Neural cell (in vitro differentiated cells): ENCODE results near the gene DNAAF1. TPM values are rescaled to one million over a fixed set of nuclear protein-coding genes. Genes with fewer than 3 reads are reported as not detected.

Source experiments
- H2AFZ ChIP-seq: fragments of 200-600, 300-800 bp; sonication (generic), shearing (Covaris generic); 2 replicates; pipeline ENCODE4 v1.6.0; 2014; ENCODE audit warnings: low read depth, mild to moderate bottlenecking, antibody characterized with exemption, low read length, moderate library complexity
- H3F3A ChIP-seq: fragments of 200-600 bp; shearing (Covaris generic); 2 replicates; pipeline ENCODE4 v1.6.1; 2016; ENCODE audit warnings: mild to moderate bottlenecking, moderate library complexity, mixed read lengths, antibody characterized with exemption, low read length; ENCODE audit not compliant: insufficient read depth, poor library complexity, severe bottlenecking
- H3K27ac ChIP-seq: fragments of 200-600, 300-800 bp; sonication (generic), shearing (Covaris generic); 2 replicates; pipeline ENCODE4 v1.5.1; 2014; ENCODE audit warnings: mild to moderate bottlenecking, low read length, moderate library complexity
- H3K27me3 ChIP-seq: fragments of 300-800, 200-600 bp; sonication (generic), shearing (Covaris generic); 2 replicates; pipeline ENCODE4 v1.6.0; 2014; ENCODE audit warnings: mild to moderate bottlenecking, low read depth, low read length, moderate library complexity; ENCODE audit not compliant: insufficient read depth
- H3K36me3 ChIP-seq: fragments of 300-800, 200-600 bp; sonication (generic), shearing (Covaris generic); 2 replicates; pipeline ENCODE4 v1.5.1; 2014; ENCODE audit warnings: mild to moderate bottlenecking, antibody characterized with exemption, low read length, moderate library complexity; ENCODE audit not compliant: insufficient read depth
- H3K4me2 ChIP-seq: fragments of 300-800, 200-600 bp; sonication (generic), shearing (Covaris generic); 2 replicates; pipeline ENCODE4 v1.6.0; 2014; ENCODE audit warnings: mild to moderate bottlenecking, low read length
- H3K4me3 ChIP-seq: fragments of 300-800, 200-600 bp; sonication (generic), shearing (Covaris generic); 2 replicates; pipeline ENCODE4 v1.5.1; 2014; ENCODE audit warnings: mild to moderate bottlenecking, low read length, moderate library complexity
- H3K79me2 ChIP-seq: fragments of 200-600 bp; shearing (Covaris generic); replicated peaks from 2 replicates; pipeline ENCODE4 v1.6.0; 2014; ENCODE audit warnings: mild to moderate bottlenecking, low read length, moderate library complexity; ENCODE audit not compliant: insufficient read depth
- H3K9ac ChIP-seq: fragments of 300-800, 200-600 bp; sonication (generic), shearing (Covaris generic); 2 replicates; pipeline ENCODE4 v1.6.1; 2016; ENCODE audit warnings: mild to moderate bottlenecking, low read length, mixed read lengths
- H3K9me2 ChIP-seq: fragments of 200-600 bp; shearing (Covaris generic); 2 replicates; pipeline ENCODE4 v1.6.1; 2016; ENCODE audit warnings: mild to moderate bottlenecking, low read length, mixed read lengths; ENCODE audit not compliant: insufficient read depth
- H3K9me3 ChIP-seq: fragments of 200-600, 300-800 bp; sonication (generic), shearing (Covaris generic); 2 replicates; pipeline ENCODE4 v1.6.1; 2016; ENCODE audit warnings: mild to moderate bottlenecking, mixed run types, low read length, moderate library complexity, mixed read lengths
- H4K20me1 ChIP-seq: fragments of 200-600 bp; shearing (Covaris generic); 2 replicates; pipeline ENCODE4 v1.6.1; 2016; ENCODE audit warnings: mild to moderate bottlenecking, mixed run types; ENCODE audit not compliant: insufficient read depth
- CTCF ChIP-seq: fragments of 450-650 bp; IDR thresholded peaks from 2 replicates; pipeline ENCODE4 v1.5.1; 2014; ENCODE audit warnings: antibody characterized with exemption, mild to moderate bottlenecking, moderate library complexity; ENCODE audit not compliant: poor library complexity, severe bottlenecking
- EP300 ChIP-seq: fragments of 450-650 bp; conservative IDR thresholded peaks from 2 replicates; pipeline ENCODE4 v1.6.1; 2014; ENCODE audit warnings: antibody characterized with exemption, mild to moderate bottlenecking, moderate library complexity; ENCODE audit not compliant: poor library complexity, severe bottlenecking
- EZH2 ChIP-seq: fragments of 200-600, 300-800 bp; shearing (Covaris generic), sonication (generic); IDR thresholded peaks from 2 replicates; pipeline ENCODE4 v1.6.1; 2014; ENCODE audit warnings: antibody characterized with exemption, low read length, borderline replicate concordance, mild to moderate bottlenecking; ENCODE audit not compliant: insufficient read depth, poor library complexity, severe bottlenecking
- MXI1 ChIP-seq: fragments of 450-650 bp; conservative IDR thresholded peaks from 2 replicates; pipeline ENCODE4 v1.6.1; 2014; ENCODE audit warnings: antibody characterized with exemption, mild to moderate bottlenecking; ENCODE audit not compliant: poor library complexity, severe bottlenecking
- POLR2AphosphoS5 ChIP-seq: IDR thresholded peaks from 2 replicates; pipeline ENCODE4 v1.6.1; 2012
- RAD21 ChIP-seq: fragments of 450-650 bp; conservative IDR thresholded peaks from 2 replicates; pipeline ENCODE4 v1.6.1; 2014; ENCODE audit warnings: antibody characterized with exemption, mild to moderate bottlenecking, moderate library complexity
- REST ChIP-seq: IDR thresholded peaks from 2 replicates; pipeline ENCODE4 v1.6.1; 2012; ENCODE audit warnings: borderline replicate concordance
- SMC3 ChIP-seq: fragments of 450-650 bp; conservative IDR thresholded peaks from 2 replicates; pipeline ENCODE4 v1.6.1; 2014; ENCODE audit warnings: antibody characterized with exemption, mild to moderate bottlenecking, moderate library complexity; ENCODE audit not compliant: poor library complexity
- TAF1 ChIP-seq: IDR thresholded peaks from 2 replicates; pipeline ENCODE4 v1.6.1; 2012; ENCODE audit warnings: low read depth
- polyA plus RNA-seq: library from polyadenylated mRNA; depleted of rRNA; stranded (reverse); fragments of >200 nt; gene quantifications from 2 replicates; pipeline ENCODE4 v1.2.3, GENCODE V29; 2014

DNAAF1 gene
- polyA plus RNA-seq, 1 donor from 2014 or later: 0.71 TPM

- H3K36me3 ChIP-seq: no peaks in the 10 kb centered on the region
- no peak overlapping the region for H3K4me3 ChIP-seq
- no peak overlapping the region for H3K4me2 ChIP-seq
- no peak overlapping the region for H3K27ac ChIP-seq
- H4K20me1 ChIP-seq: no peaks in the 10 kb centered on the region
- no peaks in the 10 kb centered on the region for H3K27me3 ChIP-seq
- no peaks in the 10 kb centered on the region for H3F3A ChIP-seq
- no peak overlapping the region for H3K9ac ChIP-seq
- no peak overlapping the region for H2AFZ ChIP-seq
- H3K79me2 ChIP-seq: no peaks in the 10 kb centered on the region
- H3K9me2 ChIP-seq: no peaks in the 10 kb centered on the region
- TF ChIP-seq EP300 (no peak), CTCF (no peak), REST (no peak), POLR2AphosphoS5 (no peak), MXI1 (no peak), TAF1 (no peak), EZH2 (no peak), SMC3 (no peak), RAD21 (no peak)
- H3K9me3 ChIP-seq: no peaks in the 10 kb centered on the region
These were observed 16.7 kb downstream of the DNAAF1 start for GRCh38 chr16:84161801-84162200.

- no peaks in the 10 kb centered on the region for H3K9me3 ChIP-seq
- TF ChIP-seq REST (no peak), TAF1 (no peak), POLR2AphosphoS5 (no peak), RAD21 (no peak), SMC3 (no peak), CTCF (no peak), EP300 (no peak), EZH2 (no peak), MXI1 (no peak)
- no peak overlapping the region for H3K27ac ChIP-seq
- no peak overlapping the region for H2AFZ ChIP-seq
- H3K4me3 ChIP-seq: no peak overlapping the region
- no peak overlapping the region for H3K9ac ChIP-seq
- no peak overlapping the region for H3K4me2 ChIP-seq
- H3K27me3 ChIP-seq: no peaks in the 10 kb centered on the region
- H3K79me2 ChIP-seq: no peaks in the 10 kb centered on the region
- H3K36me3 ChIP-seq: no peaks in the 10 kb centered on the region
- H4K20me1 ChIP-seq: no peaks in the 10 kb centered on the region
- H3F3A ChIP-seq: no peaks in the 10 kb centered on the region
- no peaks in the 10 kb centered on the region for H3K9me2 ChIP-seq
These were observed 20.6 kb downstream of the DNAAF1 start for GRCh38 chr16:84165746-84166145.
